ENCODE measurements around the gene KIAA1217. TPM values are rescaled to one million over a fixed set of nuclear protein-coding genes. Genes with fewer than 3 reads are reported as not detected.
"Not testable (repeated sequence)": the region's sequence is repeated elsewhere in the genome, so short reads cannot be mapped to it uniquely, and the experiment has no call there.

The KIAA1217 gene
- polyA plus RNA-seq, 1 donor: 114 TPM

DNA sequence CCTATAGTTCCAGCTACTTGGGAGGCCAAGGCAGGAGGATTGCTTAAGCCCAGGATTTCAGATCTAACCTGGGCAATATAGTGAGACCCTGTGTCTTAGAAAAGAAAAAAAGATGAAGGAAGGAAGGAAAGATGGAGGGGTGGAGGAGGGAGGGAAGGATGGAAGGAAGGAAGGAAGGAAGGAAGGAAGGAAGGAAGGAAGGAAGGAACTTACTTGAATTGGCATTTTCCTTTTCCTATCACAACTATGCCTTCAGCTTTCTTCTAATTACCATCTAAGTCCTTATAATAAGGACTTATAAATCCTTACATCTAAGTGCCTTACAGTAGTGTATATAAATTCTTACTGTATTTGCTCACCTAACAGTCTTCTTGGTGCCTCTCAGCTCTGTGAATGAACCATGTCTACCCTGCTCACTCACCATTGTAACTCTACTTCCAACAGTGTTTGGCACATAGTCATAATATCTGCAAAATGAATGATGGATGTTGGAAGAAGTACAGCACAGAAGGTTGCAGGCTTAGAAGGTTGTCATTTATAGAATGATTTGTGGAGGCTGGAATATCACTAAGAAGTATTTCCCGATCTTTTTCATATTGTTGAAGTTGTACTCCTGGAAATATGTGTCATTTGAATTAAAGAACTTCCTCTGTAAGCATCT lies 125.5 kb downstream of the KIAA1217 start:
- no peak for DNase-seq

DNA sequence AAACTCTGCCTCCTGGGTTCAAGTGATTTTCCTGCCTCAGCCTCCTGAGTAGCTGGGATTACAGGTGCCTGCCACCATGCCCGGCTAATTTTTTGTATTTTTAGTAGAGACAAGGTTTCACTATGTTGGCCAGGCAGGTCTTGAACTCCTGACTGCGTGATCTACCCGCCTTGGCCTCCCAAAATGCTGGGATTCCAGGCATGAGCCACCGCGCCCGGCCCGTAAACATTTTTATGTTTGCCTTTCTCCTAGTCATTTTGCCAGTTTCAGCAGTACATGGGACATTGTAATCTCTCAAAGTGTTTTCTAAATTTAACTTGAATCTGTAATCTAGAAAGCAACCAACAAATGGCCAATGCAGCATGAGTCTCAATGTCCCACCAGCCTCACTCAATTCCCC lies 128.8 kb downstream of the KIAA1217 start:
- DNase-seq: not testable (repeated sequence)

DNA sequence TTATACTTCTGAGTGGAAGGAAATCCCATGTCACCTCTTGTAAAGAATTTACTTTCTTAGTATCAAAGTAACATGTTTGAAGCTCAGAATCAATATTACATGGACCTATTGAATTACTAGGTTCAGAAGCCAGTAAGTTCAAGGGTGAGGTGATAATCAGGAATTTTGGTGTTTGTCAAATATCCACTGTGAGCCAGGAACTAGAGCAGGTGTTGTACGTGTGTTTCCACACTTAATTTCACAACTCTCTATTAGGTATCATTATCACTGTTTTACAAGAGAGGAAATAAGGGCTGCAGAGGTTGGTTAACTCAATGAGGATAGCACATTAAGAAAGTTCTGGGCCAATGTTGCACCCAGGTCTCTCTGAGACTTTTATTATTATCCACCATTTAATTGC lies 130.4 kb downstream of the KIAA1217 start:
- DNase-seq: no peak

- DNase-seq: no peak
Measured at GRCh38 chr10:24340446-24340845, 131.5 kb downstream of the KIAA1217 start.

GRCh38 chr10:24340883-24341282 lies 131.9 kb downstream of the KIAA1217 start:
- no peak for DNase-seq

DNA sequence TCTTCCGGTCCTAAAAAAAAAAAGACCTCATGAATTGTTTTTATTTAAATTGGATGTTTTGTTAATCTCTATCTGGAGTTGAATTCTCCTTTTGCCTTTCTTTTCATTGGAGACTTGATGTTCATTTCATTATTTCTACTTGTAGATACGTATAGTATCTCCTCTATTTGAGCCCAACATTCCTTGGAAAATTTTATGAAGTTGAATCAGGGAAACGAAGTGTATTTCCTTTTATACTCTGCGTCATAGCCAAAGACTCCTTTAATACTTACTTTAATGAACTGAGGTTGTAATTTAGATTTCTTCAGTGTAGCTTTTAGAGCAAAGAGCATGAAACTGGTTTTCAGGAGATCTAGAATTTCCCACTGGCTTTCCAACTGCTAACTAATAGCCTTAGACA lies 132.4 kb downstream of the KIAA1217 start:
- DNase-seq: no peak

- DNase-seq: no peak
Measured at GRCh38 chr10:24341897-24342296, 133.0 kb downstream of the KIAA1217 start.

DNA sequence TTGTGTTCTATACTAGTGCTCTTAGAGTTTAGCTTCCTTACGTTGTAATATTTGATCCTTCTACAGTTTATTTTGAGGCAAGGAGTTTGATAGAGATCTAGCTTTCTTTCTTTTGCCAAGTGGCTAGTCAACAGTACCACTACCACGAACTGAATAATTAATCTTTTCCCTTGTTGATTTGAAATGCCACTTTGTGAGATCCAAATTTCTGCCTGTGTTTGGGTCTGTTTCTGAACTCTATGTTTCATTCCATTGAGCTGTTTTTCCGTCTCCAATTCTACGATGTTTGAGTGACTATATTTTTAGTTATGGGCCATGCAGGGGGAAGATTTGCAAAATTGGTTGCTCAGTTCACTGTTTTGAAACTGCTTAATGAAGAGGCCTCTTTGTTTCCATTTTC lies 134.7 kb downstream of the KIAA1217 start:
- no peak for DNase-seq

- DNase-seq: no peak
Measured at GRCh38 chr10:24344279-24344678, 135.3 kb downstream of the KIAA1217 start.

GRCh38 chr10:24344695-24345463 lies 135.9 kb downstream of the KIAA1217 start:
- no peak for DNase-seq

GRCh38 chr10:24346877-24347519 lies 138.1 kb downstream of the KIAA1217 start:
- no peak for DNase-seq

DNA sequence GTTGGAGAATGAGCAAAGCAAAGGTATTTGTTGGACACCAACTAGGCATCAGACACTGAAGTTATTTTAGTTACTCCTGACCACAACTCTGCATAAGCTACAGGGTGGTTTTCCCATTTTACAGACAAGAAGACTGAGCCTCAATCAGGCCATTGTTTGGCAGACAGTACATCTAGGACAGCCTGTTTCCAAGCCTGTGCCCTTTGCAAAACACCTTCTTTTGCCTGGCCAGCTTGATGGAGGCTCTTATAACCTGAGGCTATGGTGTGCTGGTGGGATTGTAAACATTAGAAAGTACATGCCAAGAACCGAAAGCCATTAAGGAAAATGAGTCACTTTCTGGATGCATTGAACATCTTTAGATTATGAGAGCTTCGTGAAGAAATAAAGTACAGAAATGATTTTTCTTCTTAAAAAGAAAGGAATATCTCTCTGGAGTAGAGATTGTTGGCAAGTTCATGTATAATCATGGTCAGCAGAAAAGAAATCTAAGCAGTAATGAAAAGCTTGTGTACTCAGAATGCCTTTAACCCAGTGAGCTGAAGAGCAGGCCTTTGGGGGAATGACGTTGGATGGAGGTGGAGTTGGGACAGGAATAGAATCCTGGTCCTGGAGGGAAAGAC lies 140.6 kb downstream of the KIAA1217 start:
- DNase-seq: no peak

- no peak for DNase-seq
Measured at GRCh38 chr10:24350070-24350921, 141.4 kb downstream of the KIAA1217 start.

DNA sequence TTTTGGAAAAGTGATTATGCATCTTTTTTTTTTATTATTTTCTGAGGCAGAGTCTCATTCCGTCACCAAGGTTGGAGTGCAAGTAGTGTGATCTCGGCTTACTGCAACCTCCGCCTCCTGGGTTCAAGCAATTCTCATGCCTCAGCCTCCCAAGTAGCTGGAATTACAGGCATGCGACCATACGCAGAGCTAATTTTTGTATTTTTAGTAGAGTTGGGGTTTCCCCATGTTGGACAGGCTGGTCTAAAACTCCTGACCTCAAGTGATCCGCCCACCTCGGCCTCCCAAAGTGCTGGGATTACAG lies 141.9 kb downstream of the KIAA1217 start:
- DNase-seq: not testable (repeated sequence)

- no peak for DNase-seq
Measured at GRCh38 chr10:24351961-24352360, 143.0 kb downstream of the KIAA1217 start.

- no peak for DNase-seq
Measured at GRCh38 chr10:24352399-24352798, 143.5 kb downstream of the KIAA1217 start.

DNA sequence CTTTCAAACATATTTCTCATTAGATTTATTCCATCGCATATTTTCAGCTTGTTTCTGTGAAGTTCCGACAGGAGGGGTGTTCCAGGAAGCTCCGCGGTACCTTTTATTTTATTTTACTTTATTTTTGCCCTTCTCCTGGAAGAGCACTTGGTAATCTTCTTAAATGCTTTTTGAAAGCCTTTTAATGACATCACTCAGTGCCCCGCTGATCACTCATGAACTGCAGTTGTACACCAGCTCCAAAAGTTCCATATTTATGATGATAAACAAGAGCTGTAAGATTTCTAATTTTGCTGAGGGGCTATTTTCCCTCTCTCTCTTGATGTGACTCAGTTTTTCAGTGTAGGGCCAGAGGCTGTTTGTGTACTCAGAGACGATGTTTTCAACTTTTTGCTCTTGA lies 144.4 kb downstream of the KIAA1217 start:
- DNase-seq: no peak

DNA sequence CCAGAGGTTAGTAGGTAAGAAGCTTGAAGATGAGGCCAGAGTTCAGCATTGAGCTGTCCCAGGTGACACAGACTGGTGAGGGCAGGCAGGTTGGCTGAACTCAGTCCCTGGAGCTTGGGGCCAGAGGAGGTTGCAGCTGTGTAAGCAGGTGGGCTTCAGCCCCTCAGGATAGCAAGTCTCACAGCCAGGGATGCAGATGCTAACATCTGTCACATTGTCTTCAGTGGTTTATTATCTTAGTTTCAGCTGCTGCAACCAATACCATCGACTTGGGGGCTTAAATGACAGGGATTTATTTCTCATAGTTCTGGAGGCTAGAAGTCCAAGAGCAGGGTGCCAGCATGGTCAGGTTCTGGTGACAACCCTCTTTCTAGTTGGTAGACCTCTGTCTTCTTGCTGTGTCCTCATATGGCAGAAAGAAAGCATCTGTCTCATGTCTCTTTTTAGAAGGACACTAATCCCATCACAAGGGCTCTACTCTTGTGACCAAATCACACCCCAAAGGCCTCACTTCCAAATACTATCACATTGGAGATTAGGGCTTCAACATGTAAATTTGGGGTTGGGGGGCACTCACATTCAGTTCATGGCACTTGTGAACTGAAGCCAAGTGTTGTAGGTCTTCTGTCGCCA lies 146.2 kb downstream of the KIAA1217 start:
- DNase-seq: no peak

GRCh38 chr10:24357344-24358004 lies 148.5 kb downstream of the KIAA1217 start:
- no peak for DNase-seq

DNA sequence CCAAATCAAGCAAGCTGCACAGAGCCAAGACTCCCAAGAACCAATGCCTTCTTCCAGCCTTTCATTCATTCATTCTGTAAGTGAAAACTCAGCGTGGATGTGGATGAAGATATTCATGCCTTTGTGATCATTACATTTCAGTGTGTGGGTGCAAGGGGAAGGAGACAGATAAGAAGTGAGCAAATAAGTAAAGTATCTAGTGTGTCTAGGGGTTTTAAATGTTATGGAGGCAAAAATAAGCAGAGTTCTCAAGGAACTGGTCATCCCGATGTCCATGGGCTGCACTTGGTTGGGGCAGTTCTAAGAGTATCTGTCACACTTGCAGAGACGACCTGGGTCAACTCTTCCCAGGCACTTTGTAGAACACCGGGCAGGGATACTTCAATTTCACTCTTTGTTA lies 149.1 kb downstream of the KIAA1217 start:
- DNase-seq: no peak
